HepG2 (cell line): Measurements from ENCODE around the gene PROKR1. TPM values are rescaled to one million over a fixed set of nuclear protein-coding genes. Genes with fewer than 3 reads are reported as not detected.

Experiments used
- ATAC-seq: fragments of 200-7000 bp; cut with Tn5 transposase; 3 replicates; pipeline ENCODE4 v1.9.1; 2020; ENCODE audit warnings: mild to moderate bottlenecking, moderate library complexity
- BruUV-seq: library from RNA; stranded (reverse); fragments of 400-500 nt; replicated peaks from 2 replicates; lab custom pipeline; 2021; lab: Mats Ljungman, UMichigan
- CTCF ChIA-PET: fragments of 300-600 bp; formaldehyde crosslinking; extraction: SDS; loops from one replicate; lab custom pipeline; 2021; ENCODE audit warnings: low total read pairs, inconsistent platforms, low intra/inter-chr PET ratio; lab: Yijun Ruan, JAX
- POLR2A ChIA-PET: fragments of 350-600 bp; sonication (Branson Sonifier 250); formaldehyde crosslinking; loops from one replicate; lab custom pipeline; 2020; ENCODE audit warnings: antibody characterized with exemption, inconsistent platforms; lab: Yijun Ruan, JAX
- DNase-seq: peaks from one replicate; pipeline ENCODE4 v3.0.0-alpha.2; 2015; ENCODE audit warnings: low spot score
- FAIRE-seq: peaks from 3 replicates; lab custom pipeline; 2011; peaks lifted over from hg19 to GRCh38; lab: Jason Lieb, UNC
- H2AFZ ChIP-seq: one replicate; pipeline ENCODE4 v1.6.1; 2011; ENCODE audit warnings: low read length, inconsistent platforms
- H3K27ac ChIP-seq: fragments of 300-600 bp; 3 replicates; pipeline ENCODE4 v1.8.0; 2011; ENCODE audit warnings: mixed run types, mild to moderate bottlenecking, mixed read lengths, low read length, inconsistent platforms; ENCODE audit not compliant: insufficient read depth; ENCODE audit errors: extremely low read length
- H3K27me3 ChIP-seq, 2 experiments: fragments of 200-600 bp in 1 of 2; 2 replicates in 1 of 2; 3 replicates in 1 of 2; pipeline versions ENCODE4 v1.6.0 to v1.8.0; 2011; ENCODE audit warnings: low read length in 2 of 2, mild to moderate bottlenecking in 2 of 2, moderate library complexity in 2 of 2, inconsistent platforms in 1 of 2; ENCODE audit not compliant: insufficient read depth in 2 of 2, control insufficient read depth in 1 of 2
- H3K36me3 ChIP-seq, 2 experiments: fragments of 200-600 bp in 1 of 2; replicated peaks in 1 of 2; 2 replicates in 1 of 2; 3 replicates in 1 of 2; pipeline versions ENCODE4 v1.5.1 to v1.8.0; 2011; ENCODE audit warnings: low read length in 2 of 2, inconsistent platforms in 1 of 2; ENCODE audit not compliant: insufficient read depth in 2 of 2, control insufficient read depth in 1 of 2
- H3K4me1 ChIP-seq: 2 replicates; pipeline ENCODE4 v1.5.1; 2012; ENCODE audit warnings: low read length, inconsistent platforms; ENCODE audit not compliant: insufficient read depth
- H3K4me2 ChIP-seq: 2 replicates; pipeline ENCODE4 v1.6.0; 2011; ENCODE audit warnings: low read depth, low read length, inconsistent platforms
- H3K4me3 ChIP-seq, 3 experiments: fragments of 200-600 bp in 1 of 3; sonication (generic), shearing (Covaris generic) in 1 of 3; replicated peaks in 1 of 3; 2 replicates each; pipeline ENCODE4 v1.5.1; 2011 to 2016; ENCODE audit warnings: low read length in 3 of 3, inconsistent platforms in 2 of 3, low read depth in 2 of 3, mild to moderate bottlenecking in 2 of 3, control low read depth in 1 of 3, mixed read lengths in 1 of 3; ENCODE audit not compliant: insufficient read depth in 1 of 3
- H3K79me2 ChIP-seq: one replicate; pipeline ENCODE4 v1.6.1; 2011; ENCODE audit warnings: low read length, inconsistent platforms; ENCODE audit not compliant: insufficient read depth
- H3K9ac ChIP-seq: 2 replicates; pipeline ENCODE4 v1.6.0; 2011; ENCODE audit warnings: mild to moderate bottlenecking, low read depth, low read length, inconsistent platforms; ENCODE audit not compliant: insufficient read depth
- H3K9me3 ChIP-seq: 2 replicates; pipeline ENCODE4 v1.5.1; 2012; ENCODE audit warnings: mild to moderate bottlenecking, low read length
- H4K20me1 ChIP-seq: 2 replicates; pipeline ENCODE4 v1.6.0; 2011; ENCODE audit warnings: inconsistent platforms, mild to moderate bottlenecking, low read length, moderate library complexity; ENCODE audit not compliant: insufficient read depth
- AHR ChIP-seq: IDR thresholded peaks from 2 replicates; pipeline ENCODE4 v1.6.1; 2018; ENCODE audit warnings: missing genetic modification reagents, missing compliant biosample characterization
- ARNT ChIP-seq: fragments of 450-650 bp; IDR thresholded peaks from 2 replicates; pipeline ENCODE4 v1.6.1; 2017
- DNMT1 ChIP-seq: sonication (generic); formaldehyde crosslinking; IDR thresholded peaks from 2 replicates; pipeline ENCODE4 v1.5.1; 2020; ENCODE audit warnings: mild to moderate bottlenecking, missing genetic modification reagents
- EZH2 ChIP-seq: conservative IDR thresholded peaks from 2 replicates; pipeline ENCODE4 v1.6.1; 2012; ENCODE audit warnings: mild to moderate bottlenecking, low read depth, low read length, moderate library complexity
- GPBP1L1 ChIP-seq: sonication (generic); formaldehyde crosslinking; IDR thresholded peaks from 2 replicates; pipeline ENCODE4 v1.5.0; 2020; ENCODE audit warnings: mild to moderate bottlenecking, missing genetic modification reagents
- ISL2 ChIP-seq: sonication (generic); formaldehyde crosslinking; IDR thresholded peaks from 2 replicates; pipeline ENCODE4 v1.5.0; 2020; ENCODE audit warnings: missing genetic modification reagents
- MAFF ChIP-seq: IDR thresholded peaks from 2 replicates; pipeline ENCODE4 v1.6.1; 2011; ENCODE audit warnings: low read depth, low read length, improper control_type of control experiment
- RAD51 ChIP-seq: fragments of 450-650 bp; IDR thresholded peaks from 2 replicates; pipeline ENCODE4 v1.6.1; 2016; ENCODE audit warnings: borderline replicate concordance
- RFX3 ChIP-seq: IDR thresholded peaks from 2 replicates; pipeline ENCODE4 v1.6.1; 2016; ENCODE audit warnings: missing biosample characterization, missing genetic modification reagents
- SRSF1 ChIP-seq: fragments of 200-400 bp; formaldehyde crosslinking; optimal IDR thresholded peaks from 2 replicates; pipeline ENCODE3; 2017; ENCODE audit warnings: mild to moderate bottlenecking, low read depth, low read length, moderate library complexity
- TAF15 ChIP-seq: fragments of 200-400 bp; formaldehyde crosslinking; IDR thresholded peaks from one replicate; pipeline ENCODE4 v1.6.1; 2018; ENCODE audit warnings: mild to moderate bottlenecking, low read depth, low read length; ENCODE audit not compliant: poor library complexity, severe bottlenecking
- ZBTB25 ChIP-seq: IDR thresholded peaks from 2 replicates; pipeline ENCODE4 v1.6.1; 2018; ENCODE audit warnings: missing genetic modification reagents
- ZBTB38 ChIP-seq: sonication (generic); formaldehyde crosslinking; IDR thresholded peaks from 2 replicates; pipeline ENCODE4 v1.5.1; 2020; ENCODE audit warnings: mild to moderate bottlenecking, missing genetic modification reagents
- ZBTB39 ChIP-seq: sonication (generic); formaldehyde crosslinking; IDR thresholded peaks from 2 replicates; pipeline ENCODE4 v1.5.0; 2020; ENCODE audit warnings: missing genetic modification reagents
- ZBTB7A ChIP-seq: sonication (generic); formaldehyde crosslinking; IDR thresholded peaks from 2 replicates; pipeline ENCODE4 v1.8.0; 2022; ENCODE audit warnings: mild to moderate bottlenecking, missing genetic modification reagents
- ZMYM4 ChIP-seq: sonication (generic); formaldehyde crosslinking; IDR thresholded peaks from 2 replicates; pipeline ENCODE4 v1.8.1; 2023; ENCODE audit warnings: mild to moderate bottlenecking, missing genetic modification reagents
- ZNF530 ChIP-seq: sonication (generic); formaldehyde crosslinking; IDR thresholded peaks from 2 replicates; pipeline ENCODE4 v1.5.0; 2020; ENCODE audit warnings: low read depth, mild to moderate bottlenecking, missing genetic modification reagents
- WGBS: methylation state at CpG from one replicate; pipeline ENCODE4 v1.1.6; 2017; ENCODE audit warnings: low lambda C conversion rate; 5-methylcytosine and 5-hydroxymethylcytosine counted together
- in situ Hi-C: cut with HindIII; loops from 2 replicates; pipeline ENCODE4 v1.10.0; 2017; ENCODE audit warnings: low pct_unique_long_range_greater_than_20kb; ENCODE audit not compliant: extremely low pct_ligation_motif_present
- intact Hi-C: fragments of 100-400 bp; cut with micrococcal nuclease; formaldehyde crosslinking; loops from one replicate; pipeline ENCODE4 v1.10.0; 2022; ENCODE audit not compliant: unreplicated experiment
- polyA plus RNA-seq, 8 experiments: library from polyadenylated mRNA; depleted of rRNA in 3 of 8; stranded (reverse) in 7 of 8; unstranded in 1 of 8; fragments of >200 nt; fragmentation: Illumina TruSeq in 4 of 8; extraction: Trizol in 4 of 8; gene quantifications; 2 replicates each; pipeline versions ENCODE4 v1.2.1 to v1.2.3, GENCODE V29; 2011 to 2016; ENCODE audit warnings: low read depth in 4 of 8, missing spikeins in 1 of 8, mixed read lengths in 1 of 8; ENCODE audit not compliant: insufficient read depth in 1 of 8
- total RNA-seq, 5 experiments: library from RNA; depleted of rRNA; stranded (reverse); fragments of >200 nt; fragmentation: Illumina TruSeq; extraction: Trizol; gene quantifications; 2 replicates each; pipeline ENCODE4 v1.2.3, GENCODE V29; 2016; ENCODE audit warnings: low read depth in 1 of 5

The PROKR1 gene
- total and polyA plus RNA-seq, 2 of the 13 experiments (the other 11 are each of a cell fraction or from before 2014, with no cell fraction given), result not detected

GRCh38 chr2:68660658-68661057 lies 17.3 kb downstream of the PROKR1 start (continued):
- no peak for TF ChIP-seq GPBP1L1 (CRISPR knock-in tag)
- no peak for TF ChIP-seq TAF15

DNA sequence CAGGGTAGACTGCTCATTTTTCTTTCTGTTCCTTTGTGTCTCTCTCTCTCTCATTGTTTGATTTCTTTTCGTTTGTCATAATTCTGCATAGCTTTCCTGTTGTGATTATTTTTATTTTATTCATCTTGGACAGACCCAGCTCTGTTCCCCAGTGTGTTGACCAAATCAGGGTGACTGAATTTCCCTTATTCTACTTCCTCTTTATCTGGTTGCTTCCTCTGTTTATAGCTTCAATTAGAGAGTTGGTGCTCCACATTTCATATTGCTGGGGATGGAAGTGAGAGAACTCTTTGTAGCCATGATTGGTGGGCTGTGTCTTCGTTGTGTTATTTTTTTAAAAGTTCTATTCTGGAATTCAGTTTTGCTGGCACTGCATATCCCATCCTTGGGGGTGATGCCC lies 19.1 kb downstream of the PROKR1 start:
- no peak for TF ChIP-seq EZH2
- no peak for TF ChIP-seq DNMT1 (CRISPR knock-in tag)
- TF ChIP-seq ZBTB38 (CRISPR knock-in tag), result no peak
- TF ChIP-seq SRSF1, result no peak
- TF ChIP-seq ZMYM4 (CRISPR knock-in tag), result no peak
- TF ChIP-seq MAFF, result no peak
- no peak for TF ChIP-seq ISL2 (CRISPR knock-in tag)
- no peak for TF ChIP-seq AHR (CRISPR knock-in tag)
- TF ChIP-seq RAD51, result no peak
- no peak for TF ChIP-seq ARNT
- no peak for TF ChIP-seq ZBTB39 (CRISPR knock-in tag)
- no peak for TF ChIP-seq ZNF530 (CRISPR knock-in tag)
- no peak for TF ChIP-seq ZBTB25 (CRISPR knock-in tag)
- TF ChIP-seq ZBTB7A (CRISPR knock-in tag), result no peak
- no peak for TF ChIP-seq RFX3
- POLR2A ChIA-PET, result no interaction called here

More for the DNA sequence above, 19.1 kb downstream of the PROKR1 start:
- no peak for DNase-seq
- CTCF ChIA-PET, result no interaction called here
- WGBS, result 0% methylated on average over 2 of the region's 2 CpGs
- Histone ChIP-seq H3K36me3 (no peaks in the 10 kb centered on the region), H3K27me3 (peaks cover 0 to 17% of the 10 kb centered on the region in 2 experiments; a peak in 1 of 5 replicates), H4K20me1 (no peaks in the 10 kb centered on the region), H3K9me3 (no peaks in the 10 kb centered on the region), H3K4me3 (no peak overlapping the region), H2AFZ (no peak overlapping the region), H3K27ac (no peak overlapping the region), H3K4me1 (no peaks in the 10 kb centered on the region), H3K4me2 (no peak overlapping the region), H3K79me2 (no peaks in the 10 kb centered on the region), H3K9ac (no peak overlapping the region)
- intact Hi-C loops, result no loop called here
- in situ Hi-C loops, result no loop called here
- no peak for FAIRE-seq
- no TSS peak for BruUV-seq
- ATAC-seq, result no peak
